Fibroblast of villous mesenchyme (primary cell): Measurements from ENCODE around the gene ACAP3. TPM values are rescaled to one million over a fixed set of nuclear protein-coding genes. Genes with fewer than 3 reads are reported as not detected.

Experiments used
- DNase-seq: peaks from one replicate; pipeline ENCODE4 v3.0.0-alpha.2; 2010; ENCODE audit warnings: low read depth
- H3K4me3 ChIP-seq: 2 replicates; pipeline ENCODE4 v1.5.1; 2011; ENCODE audit warnings: low read depth, mild to moderate bottlenecking, low read length
- CTCF ChIP-seq: IDR thresholded peaks from 2 replicates; pipeline ENCODE4 v1.5.1; 2012; ENCODE audit warnings: low read depth, mild to moderate bottlenecking, low read length; ENCODE audit not compliant: insufficient read depth
- total RNA-seq: library from RNA; depleted of rRNA; stranded (reverse); fragments of >200 nt; gene quantifications from 2 replicates; pipeline ENCODE4 v1.2.3, GENCODE V29; 2012

The ACAP3 gene
- total RNA-seq, 1 donor, result 43.2 TPM

GRCh38 chr1:1278620-1279019 is 29.1 kb downstream of the ACAP3 start:
- no peak overlapping the region for H3K4me3 ChIP-seq
- no peak for TF ChIP-seq CTCF
- no peak for DNase-seq

- peak; percentile 79 for DNase-seq
These were observed 31.9 kb downstream of the ACAP3 start for GRCh38 chr1:1275836-1276235.

GRCh38 chr1:1274931-1275431 is 32.7 kb downstream of the ACAP3 start:
- no peak overlapping the region for H3K4me3 ChIP-seq
- no peak for TF ChIP-seq CTCF
- DNase-seq, result no peak

More at GRCh38 chr1:1275836-1276235, 31.9 kb downstream of the ACAP3 start:
- no peak for TF ChIP-seq CTCF
- no peak overlapping the region for H3K4me3 ChIP-seq

GRCh38 chr1:1274299-1274930 is 33.3 kb downstream of the ACAP3 start:
- H3K4me3 ChIP-seq, result peak overlapping the region; percentile 74
- TF ChIP-seq CTCF, result no peak
- no peak for DNase-seq

GRCh38 chr1:1273512-1274298 is 34.0 kb downstream of the ACAP3 start, which contains the start of gene UBE2J2:
TSS of gene UBE2J2 (minus strand) at chr1:1273854. CDS start at chr1:1267992, 5,862 bp downstream.
- peak; percentile 94 for DNase-seq
- H3K4me3 ChIP-seq, result peak within 1 kb of the TSS; percentile 76
- no peak for TF ChIP-seq CTCF

GRCh38 chr1:1273209-1273511 is 34.6 kb downstream of the ACAP3 start:
- H3K4me3 ChIP-seq, result peak overlapping the region; percentile 76
- no peak for TF ChIP-seq CTCF
- peak; percentile 25 for DNase-seq
